ENCODE measurements around the gene BRD9.

The BRD9 gene

GRCh38 chr5:907366-907910 is 14.8 kb upstream of the BRD9 start:
- no peaks in the 10 kb centered on the region for H3K27me3 ChIP-seq (ENCODE audit: insufficient read depth, poor library complexity, severe bottlenecking)
- no peak overlapping the region for H3K27ac ChIP-seq (replicated peaks)
- TF ChIP-seq POLR2AphosphoS5 (IDR thresholded peaks at IDR 0.05; ENCODE audit: low read depth) (no peak), REST (IDR thresholded peaks at IDR 0.05; ENCODE audit: insufficient replicate concordance, low read depth) (no peak), SPI1 (IDR thresholded peaks at IDR 0.05; ENCODE audit: borderline replicate concordance, low read depth) (no peak), GABPA (IDR thresholded peaks at IDR 0.05; ENCODE audit: low read depth) (no peak), CTCF (IDR thresholded peaks at IDR 0.05; ENCODE audit: insufficient read depth, low read length) (no peak)
- DNase-seq (ENCODE audit: low read depth in 1 of 2, low spot score in 1 of 2), result no peak
- H3K4me3 ChIP-seq (replicated peaks; ENCODE audit: insufficient read depth, low read length), result no peak overlapping the region

- Histone ChIP-seq H3K27me3 (ENCODE audit: insufficient read depth, poor library complexity, severe bottlenecking) (no peaks in the 10 kb centered on the region), H3K4me3 (replicated peaks; ENCODE audit: insufficient read depth, low read length) (no peak overlapping the region), H3K27ac (replicated peaks) (no peak overlapping the region)
- TF ChIP-seq SPI1 (IDR thresholded peaks at IDR 0.05; ENCODE audit: borderline replicate concordance, low read depth) (no peak), CTCF (IDR thresholded peaks at IDR 0.05; ENCODE audit: insufficient read depth, low read length) (no peak), REST (IDR thresholded peaks at IDR 0.05; ENCODE audit: insufficient replicate concordance, low read depth) (no peak), GABPA (IDR thresholded peaks at IDR 0.05; ENCODE audit: low read depth) (no peak), POLR2AphosphoS5 (IDR thresholded peaks at IDR 0.05; ENCODE audit: low read depth) (no peak)
- DNase-seq (ENCODE audit: low read depth in 1 of 2, low spot score in 1 of 2), result no peak
These were observed 12.6 kb upstream of the BRD9 start for GRCh38 chr5:905139-905642.

GRCh38 chr5:903756-904096 is 11.1 kb upstream of the BRD9 start:
- TF ChIP-seq CTCF (IDR thresholded peaks at IDR 0.05; ENCODE audit: insufficient read depth, low read length) (no peak), GABPA (IDR thresholded peaks at IDR 0.05; ENCODE audit: low read depth) (no peak), REST (IDR thresholded peaks at IDR 0.05; ENCODE audit: insufficient replicate concordance, low read depth) (no peak), SPI1 (IDR thresholded peaks at IDR 0.05; ENCODE audit: borderline replicate concordance, low read depth) (no peak), POLR2AphosphoS5 (IDR thresholded peaks at IDR 0.05; ENCODE audit: low read depth) (no peak)
- no peaks in the 10 kb centered on the region for H3K27me3 ChIP-seq (ENCODE audit: insufficient read depth, poor library complexity, severe bottlenecking)
- DNase-seq (ENCODE audit: low read depth in 1 of 2, low spot score in 1 of 2), result no peak
- H3K4me3 ChIP-seq (replicated peaks; ENCODE audit: insufficient read depth, low read length), result no peak overlapping the region
- H3K27ac ChIP-seq (replicated peaks), result no peak overlapping the region

Data from HL-60 (cell line).